GM19452 (cell line): ENCODE results near the gene FAM98B.
A peak's percentile ranks its signal among the peaks of the same experiment; 100 is the strongest.

Source experiments
- ATAC-seq: cut with Tn5 transposase; IDR thresholded peaks from one replicate; pipeline ENCODE4 v1.9.1; 2021; ENCODE audit not compliant: unreplicated experiment

The FAM98B gene

GRCh38 chr15:38460543-38460942 is 6.6 kb downstream of the FAM98B start:
- ATAC-seq = no peak

- peak; percentile 70 for ATAC-seq
These were observed 7.3 kb downstream of the FAM98B start for GRCh38 chr15:38461066-38461833.

- ATAC-seq = no peak
These were observed 10.0 kb downstream of the FAM98B start for GRCh38 chr15:38463893-38464292.

- ATAC-seq = no peak
These were observed 10.7 kb downstream of the FAM98B start for GRCh38 chr15:38464675-38465074.

GRCh38 chr15:38470816-38471215 is 16.9 kb downstream of the FAM98B start:
- ATAC-seq = no peak

GRCh38 chr15:38471974-38472373 is 18.0 kb downstream of the FAM98B start:
- ATAC-seq = no peak

GRCh38 chr15:38474155-38474757 is 20.3 kb downstream of the FAM98B start:
- ATAC-seq = peak; percentile 95

GRCh38 chr15:38475361-38475760 is 21.4 kb downstream of the FAM98B start:
- no peak for ATAC-seq

GRCh38 chr15:38476120-38476519 is 22.2 kb downstream of the FAM98B start:
- ATAC-seq = no peak

- no peak for ATAC-seq
These were observed 23.7 kb downstream of the FAM98B start for GRCh38 chr15:38477637-38478036.

- no peak for ATAC-seq
These were observed 25.3 kb downstream of the FAM98B start for GRCh38 chr15:38479266-38479665.

- no peak for ATAC-seq
These were observed 25.8 kb downstream of the FAM98B start for GRCh38 chr15:38479756-38480155.

GRCh38 chr15:38481113-38481512 is 27.2 kb downstream of the FAM98B start:
- no peak for ATAC-seq

GRCh38 chr15:38481761-38482160 is 27.8 kb downstream of the FAM98B start:
- no peak for ATAC-seq

GRCh38 chr15:38482572-38482971 is 28.6 kb downstream of the FAM98B start:
- no peak for ATAC-seq

GRCh38 chr15:38486936-38487335 is 33.0 kb downstream of the FAM98B start:
- no peak for ATAC-seq

- no peak for ATAC-seq
These were observed 33.5 kb downstream of the FAM98B start for GRCh38 chr15:38487378-38487777.

- ATAC-seq = no peak
These were observed 36.5 kb downstream of the FAM98B start for GRCh38 chr15:38490242-38490922.

- no peak for ATAC-seq
These were observed 42.2 kb downstream of the FAM98B start for GRCh38 chr15:38496151-38496550.

- no peak for ATAC-seq
These were observed 45.7 kb downstream of the FAM98B start for GRCh38 chr15:38499651-38500050.

- no peak for ATAC-seq
These were observed 49.6 kb downstream of the FAM98B start for GRCh38 chr15:38503496-38503895.
